ENCODE measurements around the gene MUC6. TPM values are rescaled to one million over a fixed set of nuclear protein-coding genes. Genes with fewer than 3 reads are reported as not detected.

Gene MUC6
- total and polyA plus RNA-seq, 2 of the 8 experiments (the other 6 are each of a cell fraction or from before 2014, with no cell fraction given), result not detected

GRCh38 chr11:968822-969221 is 67.7 kb downstream of the MUC6 start:
- ChIA-PET POLR2A (ENCODE audit: partially characterized antibody) (no interaction called here), CTCF (ENCODE audit: partially characterized antibody) (interaction anchor here (0.6 to 1.6 kb wide), 5 partner anchors 9 to 47 kb away, joined by 3 to 5 read pairs (median 3); no protein-coding TSS in a partner anchor)
- no peak overlapping the region for H2AFZ ChIP-seq (ENCODE audit: low read length)
- no peak overlapping the region for H3K4me2 ChIP-seq (ENCODE audit: insufficient read depth in 1 of 2, low read depth in 2 of 2, low read length in 2 of 2)
- H3K56ac ChIP-seq (replicated peaks; ENCODE audit: insufficient read length, low read depth, low read length), result no peak overlapping the region
- 0 out of 2 replicates have a peak overlapping the region, but pooled peaks have one; percentile 9 for H3K27ac ChIP-seq (ENCODE audit: low read depth, low read length)
- H2BK15ac ChIP-seq (ENCODE audit: low read length), result no peak overlapping the region
- H4K8ac ChIP-seq (ENCODE audit: extremely low read depth, insufficient read depth, low read length), result no peak overlapping the region
- H3K9ac ChIP-seq (replicated peaks in 1 of 4; ENCODE audit: extremely low read depth in 1 of 4, low read depth in 3 of 4, low read length in 3 of 4), result no peak overlapping the region
- H2BK20ac ChIP-seq (ENCODE audit: low read length), result no peak overlapping the region
- no peak overlapping the region for H2BK5ac ChIP-seq (ENCODE audit: low read depth, low read length)
- peaks cover 12% of the 10 kb centered on the region for H3K79me1 ChIP-seq (ENCODE audit: low read depth, low read length)
- no peak overlapping the region for H4K91ac ChIP-seq (replicated peaks; ENCODE audit: insufficient read length, low read length)
- H4K5ac ChIP-seq (ENCODE audit: insufficient read length, low read depth, low read length), result no peak overlapping the region
- peaks cover 0 to 9% of the 10 kb centered on the region in 2 experiments; a peak in 1 of 4 replicates for H3K79me2 ChIP-seq (ENCODE audit: control insufficient read depth in 1 of 2, insufficient read depth in 2 of 2, low read length in 2 of 2)
- H2AK5ac ChIP-seq (ENCODE audit: low read depth, low read length), result no peak overlapping the region
- H3K9me3 ChIP-seq (ENCODE audit: insufficient read depth in 2 of 2, low read depth in 1 of 2, low read length in 1 of 2), result peaks cover 3 to 5% of the 10 kb centered on the region in 2 experiments; a peak in 2 of 4 replicates
- H3K4me1 ChIP-seq (replicated peaks in 1 of 4; ENCODE audit: control insufficient read depth in 3 of 4, insufficient read depth in 4 of 4, low read length in 3 of 4), result peaks cover 0 to 2% (median 0%) of the 10 kb centered on the region in 4 experiments; a peak in 1 of 7 replicates
- no peak overlapping the region for H3K23ac ChIP-seq (ENCODE audit: insufficient read length)
- no peak overlapping the region for H2BK120ac ChIP-seq (replicated peaks; ENCODE audit: low read depth, low read length)
- no peak overlapping the region for H3K4ac ChIP-seq (replicated peaks; ENCODE audit: insufficient read length, low read depth, low read length)
- DNase-seq (ENCODE audit: low read depth in 1 of 2, low spot score in 2 of 2) (no peak), FAIRE-seq (no peak)
- H3K27me3 ChIP-seq (replicated peaks in 1 of 4; ENCODE audit: control insufficient read depth in 3 of 4, extremely low read depth in 1 of 4, insufficient read depth in 3 of 4, low read length in 3 of 4), result no peaks in the 10 kb centered on the region
- H2BK12ac ChIP-seq (ENCODE audit: low read depth, low read length), result no peak overlapping the region
- no peak overlapping the region for H3K18ac ChIP-seq (ENCODE audit: extremely low read depth, low read length)
- H4K20me1 ChIP-seq (replicated peaks in 1 of 2; ENCODE audit: control insufficient read depth in 1 of 2, insufficient read depth in 2 of 2, low read length in 2 of 2), result peaks cover 0 to 8% of the 10 kb centered on the region in 2 experiments
- WGBS, 2 experiments (ENCODE audit: extremely low coverage in 1 of 2, insufficient coverage in 1 of 2, insufficient read length in 1 of 2, insufficient replicate concordance in 2 of 2, low coverage in 1 of 2, low lambda C conversion rate in 2 of 2, missing lambda C conversion rate in 1 of 2), result 91% methylated on average over 14 of the region's 14 CpGs; no CpG with 5 or more reads in 1 of the 2 experiments
- H3K14ac ChIP-seq (ENCODE audit: insufficient read length), result no peak overlapping the region
- no peak overlapping the region for H3K4me3 ChIP-seq (ENCODE audit: extremely low read depth in 1 of 4, insufficient read depth in 2 of 4, low read depth in 3 of 4, low read length in 4 of 4)
- H3K36me3 ChIP-seq (ENCODE audit: control insufficient read depth in 2 of 4, insufficient read depth in 4 of 4, low read length in 3 of 4), result peaks cover 4 to 25% (median 19%) of the 10 kb centered on the region in 4 experiments; a peak in 5 of 8 replicates
- H3K23me2 ChIP-seq (ENCODE audit: low read depth, low read length), result 0 out of 2 replicates have a peak, but pooled peaks cover 2% of the 10 kb centered on the region
- no peak for TF ChIP-seq ATF3 (IDR thresholded peaks at IDR 0.05; ENCODE audit: insufficient read depth, low read depth, low read length)
- no peak for TF ChIP-seq RBBP5 (IDR thresholded peaks at IDR 0.05; ENCODE audit: borderline replicate concordance, low read depth, low read length)
- no peak for TF ChIP-seq CHD1 (IDR thresholded peaks at IDR 0.05; ENCODE audit: low read depth, low read length)
- no peak for TF ChIP-seq ZNF274 (IDR thresholded peaks at IDR 0.05; ENCODE audit: borderline replicate concordance, extremely low read depth, low read length)
- TF ChIP-seq POU5F1 (IDR thresholded peaks at IDR 0.05; ENCODE audit: low read depth, low read length), result no peak
- TF ChIP-seq EP300 (IDR thresholded peaks at IDR 0.05; ENCODE audit: borderline replicate concordance in 1 of 2, low read depth in 2 of 2, low read length in 2 of 2), result no peak
- no peak for TF ChIP-seq SP2 (IDR thresholded peaks at IDR 0.05; ENCODE audit: low read length)
- no peak for TF ChIP-seq KDM4A (IDR thresholded peaks at IDR 0.05; ENCODE audit: low read depth, low read length, severe bottlenecking)
- no peak for TF ChIP-seq SRF (IDR thresholded peaks at IDR 0.05; ENCODE audit: low read depth, low read length)
- TF ChIP-seq CTCF (IDR thresholded peaks at IDR 0.05; ENCODE audit: control extremely low read depth in 1 of 3, insufficient read depth in 1 of 3, low read depth in 1 of 3, low read length in 3 of 3), result no peak

All from H1 (cell line).